ENCODE measurements around the gene VWA3A.
"Not testable (repeated sequence)": the region's sequence is repeated elsewhere in the genome, so short reads cannot be mapped to it uniquely, and the experiment has no call there.

VWA3A gene

DNA sequence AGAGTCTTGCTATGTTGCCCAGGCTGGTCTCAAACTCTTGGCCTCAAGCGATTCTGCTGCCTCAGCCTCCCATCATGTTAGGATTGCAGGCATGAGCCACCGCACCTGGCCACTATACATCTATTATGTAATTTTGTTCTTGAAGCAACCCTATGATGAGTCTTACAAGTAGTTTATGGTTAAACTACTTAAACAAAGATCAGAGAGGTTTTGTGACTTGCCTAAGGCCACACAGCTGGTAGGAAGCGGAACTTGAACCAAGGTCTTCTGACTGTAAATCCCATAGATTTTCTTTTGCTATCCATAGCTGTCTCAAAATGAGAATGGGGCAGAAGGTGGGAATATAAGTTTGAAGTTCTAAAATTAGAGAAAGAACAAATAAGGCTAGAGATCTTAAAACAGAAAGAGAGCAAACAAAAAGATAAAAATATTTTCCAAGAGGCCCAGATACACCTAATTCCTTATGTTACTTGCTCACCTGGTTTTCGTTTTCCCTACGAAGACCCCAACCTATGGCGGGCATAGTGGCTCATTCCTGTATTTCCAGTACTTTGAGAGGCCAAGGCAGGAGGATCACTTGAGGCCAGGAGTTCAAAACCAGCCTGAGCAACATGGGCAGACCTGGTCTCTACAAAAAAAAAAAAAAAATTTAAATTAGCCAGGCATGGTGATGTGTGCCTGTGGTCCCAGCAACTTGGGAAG is 32.4 kb downstream of the VWA3A start:
- Histone ChIP-seq H3K9me3 (replicated peaks; ENCODE audit: insufficient read depth, low read length) (no peaks in the 10 kb centered on the region), H4K20me1 (ENCODE audit: insufficient read depth, low read length) (no peaks in the 10 kb centered on the region), H3K9ac (ENCODE audit: low read length) (no peak overlapping the region), H3K36me3 (replicated peaks; ENCODE audit: insufficient read depth, low read length) (no peaks in the 10 kb centered on the region), H3K4me2 (ENCODE audit: low read depth, low read length) (no peak overlapping the region), H3K27me3 (replicated peaks; ENCODE audit: insufficient read depth, low read length) (no peaks in the 10 kb centered on the region), H3K4me1 (ENCODE audit: low read length) (no peaks in the 10 kb centered on the region), H3K27ac (ENCODE audit: low read length) (no peak overlapping the region), H3K79me2 (ENCODE audit: low read length) (no peaks in the 10 kb centered on the region), H3K4me3 (ENCODE audit: low read length) (no peak overlapping the region), H3K9me2 (replicated peaks; ENCODE audit: insufficient read depth, low read length) (no peaks in the 10 kb centered on the region), H3F3A (ENCODE audit: insufficient read depth, low read length) (no peaks in the 10 kb centered on the region), H2AFZ (ENCODE audit: low read length) (no peak overlapping the region)
- DNase-seq = no peak
- TF ChIP-seq, protein P1, sequence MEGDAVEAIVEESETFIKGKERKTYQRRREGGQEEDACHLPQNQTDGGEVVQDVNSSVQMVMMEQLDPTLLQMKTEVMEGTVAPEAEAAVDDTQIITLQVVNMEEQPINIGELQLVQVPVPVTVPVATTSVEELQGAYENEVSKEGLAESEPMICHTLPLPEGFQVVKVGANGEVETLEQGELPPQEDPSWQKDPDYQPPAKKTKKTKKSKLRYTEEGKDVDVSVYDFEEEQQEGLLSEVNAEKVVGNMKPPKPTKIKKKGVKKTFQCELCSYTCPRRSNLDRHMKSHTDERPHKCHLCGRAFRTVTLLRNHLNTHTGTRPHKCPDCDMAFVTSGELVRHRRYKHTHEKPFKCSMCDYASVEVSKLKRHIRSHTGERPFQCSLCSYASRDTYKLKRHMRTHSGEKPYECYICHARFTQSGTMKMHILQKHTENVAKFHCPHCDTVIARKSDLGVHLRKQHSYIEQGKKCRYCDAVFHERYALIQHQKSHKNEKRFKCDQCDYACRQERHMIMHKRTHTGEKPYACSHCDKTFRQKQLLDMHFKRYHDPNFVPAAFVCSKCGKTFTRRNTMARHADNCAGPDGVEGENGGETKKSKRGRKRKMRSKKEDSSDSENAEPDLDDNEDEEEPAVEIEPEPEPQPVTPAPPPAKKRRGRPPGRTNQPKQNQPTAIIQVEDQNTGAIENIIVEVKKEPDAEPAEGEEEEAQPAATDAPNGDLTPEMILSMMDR (IDR thresholded peaks at IDR 0.05; ENCODE audit: low read length) = no peak
- TF ChIP-seq EZH2phosphoT487 (IDR thresholded peaks at IDR 0.05; ENCODE audit: low read length) (no peak), EZH2 (optimal IDR thresholded peaks at IDR 0.05; ENCODE audit: low read depth, low read length) (no peak)

GRCh38 chr16:22126037-22126558 is 33.8 kb downstream of the VWA3A start:
- TF ChIP-seq EZH2phosphoT487 (IDR thresholded peaks at IDR 0.05; ENCODE audit: low read length) (no peak), EZH2 (optimal IDR thresholded peaks at IDR 0.05; ENCODE audit: low read depth, low read length) (no peak)
- TF ChIP-seq, protein P1 (IDR thresholded peaks at IDR 0.05; ENCODE audit: low read length) = no peak
- Histone ChIP-seq H3K9me3 (replicated peaks; ENCODE audit: insufficient read depth, low read length) (no peaks in the 10 kb centered on the region), H3K4me2 (ENCODE audit: low read depth, low read length) (no peak overlapping the region), H3K9ac (ENCODE audit: low read length) (no peak overlapping the region), H3F3A (ENCODE audit: insufficient read depth, low read length) (no peaks in the 10 kb centered on the region), H3K4me1 (ENCODE audit: low read length) (no peaks in the 10 kb centered on the region), H3K27ac (ENCODE audit: low read length) (no peak overlapping the region), H3K79me2 (ENCODE audit: low read length) (no peaks in the 10 kb centered on the region), H3K9me2 (replicated peaks; ENCODE audit: insufficient read depth, low read length) (no peaks in the 10 kb centered on the region), H4K20me1 (ENCODE audit: insufficient read depth, low read length) (no peaks in the 10 kb centered on the region), H3K27me3 (replicated peaks; ENCODE audit: insufficient read depth, low read length) (no peaks in the 10 kb centered on the region), H3K4me3 (ENCODE audit: low read length) (no peak overlapping the region), H2AFZ (ENCODE audit: low read length) (no peak overlapping the region), H3K36me3 (replicated peaks; ENCODE audit: insufficient read depth, low read length) (no peaks in the 10 kb centered on the region)
- no peak for DNase-seq

DNA sequence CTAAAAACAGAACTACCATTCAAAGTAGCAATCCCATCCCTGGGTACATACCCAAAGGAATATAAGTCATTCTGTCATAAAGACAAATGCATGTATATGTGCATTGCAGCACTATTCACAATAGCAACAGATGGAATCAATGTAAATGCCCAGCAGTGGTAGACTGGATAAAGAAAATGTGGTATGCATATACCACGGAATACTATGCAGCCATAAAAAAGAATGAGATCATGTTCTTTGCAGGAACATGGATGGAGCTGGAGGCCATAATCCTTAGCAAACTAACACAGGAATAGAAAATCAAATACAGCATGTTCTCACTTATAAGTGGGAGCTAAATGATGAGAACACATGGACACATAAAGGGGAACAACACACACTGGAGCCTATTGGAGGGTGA is 36.2 kb downstream of the VWA3A start:
- H3K4me3 ChIP-seq (ENCODE audit: low read length) = not testable (repeated sequence)

DNA sequence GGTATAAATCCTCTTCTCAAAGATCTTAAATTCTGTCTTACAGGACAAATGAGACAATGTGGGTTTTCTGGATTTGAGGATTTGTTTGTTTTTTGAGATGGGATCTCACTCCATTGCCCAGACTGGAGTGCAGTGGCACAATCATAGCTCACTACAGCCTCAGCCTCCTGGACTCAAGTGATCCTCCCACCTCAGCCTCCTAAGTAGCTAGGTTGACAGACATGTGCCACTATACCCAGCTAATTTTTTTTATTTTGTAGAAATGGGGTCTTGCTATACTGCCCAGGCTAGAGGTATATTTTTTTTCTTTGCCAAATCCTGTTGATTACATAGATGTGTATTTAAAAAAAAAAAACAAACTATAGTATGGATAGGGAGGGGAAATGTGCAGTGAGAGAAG is 38.2 kb downstream of the VWA3A start:
- Histone ChIP-seq H2AFZ (ENCODE audit: low read length) (no peak overlapping the region), H3K9me3 (replicated peaks; ENCODE audit: insufficient read depth, low read length) (no peaks in the 10 kb centered on the region), H3K4me3 (ENCODE audit: low read length) (no peak overlapping the region), H4K20me1 (ENCODE audit: insufficient read depth, low read length) (no peaks in the 10 kb centered on the region), H3K36me3 (replicated peaks; ENCODE audit: insufficient read depth, low read length) (no peaks in the 10 kb centered on the region), H3K4me2 (ENCODE audit: low read depth, low read length) (no peak overlapping the region), H3K9me2 (replicated peaks; ENCODE audit: insufficient read depth, low read length) (no peaks in the 10 kb centered on the region), H3K9ac (ENCODE audit: low read length) (no peak overlapping the region), H3K4me1 (ENCODE audit: low read length) (no peaks in the 10 kb centered on the region), H3F3A (ENCODE audit: insufficient read depth, low read length) (no peaks in the 10 kb centered on the region), H3K27ac (ENCODE audit: low read length) (no peak overlapping the region), H3K27me3 (replicated peaks; ENCODE audit: insufficient read depth, low read length) (no peaks in the 10 kb centered on the region), H3K79me2 (ENCODE audit: low read length) (no peaks in the 10 kb centered on the region)
- TF ChIP-seq, protein P1 (IDR thresholded peaks at IDR 0.05; ENCODE audit: low read length) = no peak
- TF ChIP-seq EZH2phosphoT487 (IDR thresholded peaks at IDR 0.05; ENCODE audit: low read length) = no peak
- no peak for TF ChIP-seq EZH2 (optimal IDR thresholded peaks at IDR 0.05; ENCODE audit: low read depth, low read length)
- no peak for DNase-seq

More for the DNA sequence above, 36.2 kb downstream of the VWA3A start:
- H3K4me2 ChIP-seq (ENCODE audit: low read depth, low read length); DNase-seq; H3K27me3 ChIP-seq (replicated peaks; ENCODE audit: insufficient read depth, low read length); H3K27ac ChIP-seq (ENCODE audit: low read length); H2AFZ ChIP-seq (ENCODE audit: low read length); H3F3A ChIP-seq (ENCODE audit: insufficient read depth, low read length); H3K9ac ChIP-seq (ENCODE audit: low read length); H3K36me3 ChIP-seq (replicated peaks; ENCODE audit: insufficient read depth, low read length); H3K9me3 ChIP-seq (replicated peaks; ENCODE audit: insufficient read depth, low read length); H3K9me2 ChIP-seq (replicated peaks; ENCODE audit: insufficient read depth, low read length); H4K20me1 ChIP-seq (ENCODE audit: insufficient read depth, low read length); H3K4me1 ChIP-seq (ENCODE audit: low read length); H3K79me2 ChIP-seq (ENCODE audit: low read length): not testable (repeated sequence)

All from MM.1S (cell line).